Osteoblast (primary cell): ENCODE data around the gene PMEL. TPM values are rescaled to one million over a fixed set of nuclear protein-coding genes. Genes with fewer than 3 reads are reported as not detected.
A peak's percentile ranks its signal among the peaks of the same experiment; 100 is the strongest.

Experiments
- DNase-seq: peaks from one replicate; pipeline ENCODE4 v3.0.0; 2011; ENCODE audit warnings: low spot score, mixed read lengths; ENCODE audit not compliant: insufficient read length; ENCODE audit errors: missing footprints
- H2AFZ ChIP-seq: 2 replicates; pipeline ENCODE4 v1.6.0; 2011; ENCODE audit warnings: mild to moderate bottlenecking, low read length
- H3K27ac ChIP-seq: 2 replicates; pipeline ENCODE4 v1.5.1; 2011; ENCODE audit warnings: mild to moderate bottlenecking, low read depth, low read length, moderate library complexity
- H3K27me3 ChIP-seq: 2 replicates; pipeline ENCODE4 v1.6.0; 2012; ENCODE audit warnings: mild to moderate bottlenecking, control low read depth, inconsistent platforms, low read length, moderate library complexity; ENCODE audit not compliant: insufficient read depth
- H3K36me3 ChIP-seq: 2 replicates; pipeline ENCODE4 v1.5.1; 2011; ENCODE audit warnings: mild to moderate bottlenecking, low read length, control low read depth, moderate library complexity; ENCODE audit not compliant: insufficient read depth
- H3K4me1 ChIP-seq: 2 replicates; pipeline ENCODE4 v1.5.1; 2011; ENCODE audit warnings: mild to moderate bottlenecking, low read length, control low read depth, moderate library complexity; ENCODE audit not compliant: insufficient read depth
- H3K4me2 ChIP-seq: 2 replicates; pipeline ENCODE4 v1.6.0; 2011; ENCODE audit warnings: mild to moderate bottlenecking, low read length; ENCODE audit not compliant: insufficient read depth
- H3K4me3 ChIP-seq: fragments of 200-600 bp; sonication (generic); 3 replicates; pipeline ENCODE4 v1.5.1; 2012; ENCODE audit warnings: mild to moderate bottlenecking, low read length, inconsistent platforms; ENCODE audit not compliant: insufficient read depth
- H3K79me2 ChIP-seq: 2 replicates; pipeline ENCODE4 v1.6.0; 2012; ENCODE audit warnings: mild to moderate bottlenecking, low read length, control low read depth, inconsistent platforms; ENCODE audit not compliant: insufficient read depth
- H3K9me3 ChIP-seq: 2 replicates; pipeline ENCODE4 v1.5.1; 2011; ENCODE audit warnings: low read depth, low read length, control low read depth
- H4K20me1 ChIP-seq: 2 replicates; pipeline ENCODE4 v1.6.0; 2012; ENCODE audit warnings: mild to moderate bottlenecking, low read length, control low read depth; ENCODE audit not compliant: insufficient read depth
- total RNA-seq: library from RNA; depleted of rRNA; stranded (reverse); fragments of >200 nt; gene quantifications from 2 replicates; pipeline ENCODE4 v1.2.3, GENCODE V29; 2012
- TF ChIP-seq, protein P1 (sequence below): IDR thresholded peaks from 2 replicates; pipeline ENCODE4 v1.5.1; 2011; ENCODE audit warnings: mild to moderate bottlenecking, low read depth, low read length, moderate library complexity; ENCODE audit errors: extremely low read depth

PMEL gene
- total RNA-seq, 1 donor, result 0.72 TPM

DNA sequence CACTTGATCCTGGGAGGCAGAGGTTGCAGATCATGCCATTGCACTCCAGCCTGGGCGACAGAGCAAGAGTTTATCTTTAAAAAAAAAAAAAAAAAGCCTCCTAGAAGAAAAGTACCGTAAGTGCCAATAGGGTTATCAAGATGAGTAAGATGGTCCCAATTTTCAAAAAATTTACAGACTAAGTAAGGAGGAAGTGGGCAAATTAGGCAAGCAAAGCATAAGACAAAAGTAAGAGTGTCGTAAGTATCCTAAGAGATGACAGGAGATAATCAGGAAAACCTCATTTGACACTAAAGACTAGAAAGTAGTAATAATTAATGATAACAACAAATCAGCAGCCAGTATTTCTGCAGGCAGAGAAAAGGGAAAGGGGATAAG is 50.4 kb downstream of the PMEL start:
- no peak for DNase-seq
- Histone ChIP-seq H2AFZ (no peak overlapping the region), H3K79me2 (peaks cover 68% of the 10 kb centered on the region), H3K27me3 (no peaks in the 10 kb centered on the region), H3K4me1 (no peaks in the 10 kb centered on the region), H3K4me2 (no peak overlapping the region), H3K36me3 (peaks cover 5% of the 10 kb centered on the region), H3K4me3 (no peak overlapping the region), H4K20me1 (peaks cover 18% of the 10 kb centered on the region), H3K27ac (no peak overlapping the region), H3K9me3 (no peaks in the 10 kb centered on the region)
- TF ChIP-seq, protein P1, sequence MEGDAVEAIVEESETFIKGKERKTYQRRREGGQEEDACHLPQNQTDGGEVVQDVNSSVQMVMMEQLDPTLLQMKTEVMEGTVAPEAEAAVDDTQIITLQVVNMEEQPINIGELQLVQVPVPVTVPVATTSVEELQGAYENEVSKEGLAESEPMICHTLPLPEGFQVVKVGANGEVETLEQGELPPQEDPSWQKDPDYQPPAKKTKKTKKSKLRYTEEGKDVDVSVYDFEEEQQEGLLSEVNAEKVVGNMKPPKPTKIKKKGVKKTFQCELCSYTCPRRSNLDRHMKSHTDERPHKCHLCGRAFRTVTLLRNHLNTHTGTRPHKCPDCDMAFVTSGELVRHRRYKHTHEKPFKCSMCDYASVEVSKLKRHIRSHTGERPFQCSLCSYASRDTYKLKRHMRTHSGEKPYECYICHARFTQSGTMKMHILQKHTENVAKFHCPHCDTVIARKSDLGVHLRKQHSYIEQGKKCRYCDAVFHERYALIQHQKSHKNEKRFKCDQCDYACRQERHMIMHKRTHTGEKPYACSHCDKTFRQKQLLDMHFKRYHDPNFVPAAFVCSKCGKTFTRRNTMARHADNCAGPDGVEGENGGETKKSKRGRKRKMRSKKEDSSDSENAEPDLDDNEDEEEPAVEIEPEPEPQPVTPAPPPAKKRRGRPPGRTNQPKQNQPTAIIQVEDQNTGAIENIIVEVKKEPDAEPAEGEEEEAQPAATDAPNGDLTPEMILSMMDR, result no peak

DNA sequence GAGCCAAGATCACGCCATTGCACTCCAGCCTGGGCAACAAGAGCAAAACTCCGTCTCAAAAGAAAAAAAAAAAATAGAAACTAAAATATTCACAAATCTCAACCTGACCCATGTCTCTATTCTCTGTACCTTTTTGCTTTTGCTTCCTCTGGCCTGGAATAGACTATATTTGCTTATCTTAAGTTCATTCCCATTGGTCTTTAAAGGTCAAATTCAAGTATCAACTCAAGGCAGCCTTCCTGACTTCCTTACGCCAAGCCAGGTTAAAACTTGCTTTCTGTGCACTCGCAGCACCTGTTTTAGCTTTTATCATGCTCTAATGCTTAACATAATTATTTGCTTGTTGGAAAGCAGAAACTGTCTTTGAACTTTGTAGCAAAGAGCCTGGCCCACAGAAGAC is 52.9 kb downstream of the PMEL start:
- no peak overlapping the region for H3K4me3 ChIP-seq
- H3K27ac ChIP-seq, result no peak overlapping the region
- no peaks in the 10 kb centered on the region for H3K9me3 ChIP-seq
- peaks cover 5% of the 10 kb centered on the region for H3K36me3 ChIP-seq
- no peak overlapping the region for H2AFZ ChIP-seq
- no peak overlapping the region for H3K4me2 ChIP-seq
- peaks cover 18% of the 10 kb centered on the region for H4K20me1 ChIP-seq
- TF ChIP-seq, protein P1, result no peak
- peaks cover 47% of the 10 kb centered on the region for H3K79me2 ChIP-seq
- H3K4me1 ChIP-seq, result peaks cover 10% of the 10 kb centered on the region
- no peak for DNase-seq
- H3K27me3 ChIP-seq, result no peaks in the 10 kb centered on the region

DNA sequence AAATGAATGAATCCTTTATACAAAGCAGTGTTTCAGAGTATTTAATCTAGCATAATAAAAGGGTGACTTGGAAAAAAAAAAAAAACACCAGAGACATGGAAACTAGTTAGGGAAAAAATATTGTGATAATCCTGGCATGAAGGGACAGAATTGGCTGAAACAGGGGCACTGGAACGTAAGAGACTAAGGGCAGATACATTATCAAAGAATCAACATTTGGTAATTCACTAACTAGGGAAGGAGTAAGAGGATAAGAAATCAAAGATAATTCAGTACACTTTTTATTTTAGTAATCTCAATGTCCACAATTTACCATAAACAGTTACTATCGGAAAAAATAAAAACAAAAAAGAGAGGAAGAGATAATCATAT is 56.3 kb downstream of the PMEL start:
- H3K27me3 ChIP-seq, result no peaks in the 10 kb centered on the region
- peak overlapping the region; percentile 62 for H3K27ac ChIP-seq
- no peaks in the 10 kb centered on the region for H3K9me3 ChIP-seq
- H3K4me2 ChIP-seq, result no peak overlapping the region
- H3K4me3 ChIP-seq, result no peak overlapping the region
- no peak for DNase-seq
- TF ChIP-seq, protein P1, result no peak
- peaks cover 19% of the 10 kb centered on the region for H3K79me2 ChIP-seq
- H3K36me3 ChIP-seq, result peaks cover 5% of the 10 kb centered on the region
- H3K4me1 ChIP-seq, result peaks cover 14% of the 10 kb centered on the region
- H2AFZ ChIP-seq, result no peak overlapping the region
- peaks cover 4% of the 10 kb centered on the region for H4K20me1 ChIP-seq

DNA sequence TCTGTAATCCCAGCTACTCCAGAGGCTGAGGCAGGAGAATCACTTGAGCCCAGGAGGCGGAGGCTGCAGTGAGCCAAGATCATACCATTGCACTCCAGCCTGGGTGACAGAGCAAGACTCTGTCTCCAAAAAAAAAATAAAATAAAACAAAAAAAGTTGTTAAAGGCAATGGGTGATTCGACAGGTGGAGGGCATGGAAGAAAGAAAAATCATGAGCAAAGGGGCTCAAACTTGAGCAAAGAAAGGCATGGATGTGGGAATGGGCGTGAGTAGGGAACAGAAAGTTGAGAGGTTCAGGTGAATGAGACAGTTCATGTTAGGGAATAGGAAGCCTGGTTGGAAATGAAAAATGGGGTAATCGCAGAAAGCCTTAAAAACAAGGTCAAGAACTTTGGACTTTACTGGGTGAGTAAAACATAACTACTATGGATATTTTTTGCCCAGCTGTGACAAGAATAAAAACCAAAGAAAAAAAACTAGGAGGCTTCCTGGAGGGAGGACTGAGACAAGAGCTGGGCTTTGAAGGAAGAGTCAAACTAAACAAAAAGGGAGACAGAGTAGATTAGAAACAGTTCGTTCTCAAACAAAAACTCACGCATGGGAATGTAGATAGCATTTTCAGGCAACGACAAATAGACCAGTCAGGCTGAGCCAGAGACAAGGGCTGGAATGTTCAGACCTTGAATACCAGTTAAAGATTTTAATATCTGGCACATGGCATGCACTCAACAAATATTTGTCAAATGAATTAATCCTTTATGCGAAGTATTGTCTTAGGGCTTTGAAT is 56.9 kb downstream of the PMEL start:
- Histone ChIP-seq H3K27me3 (no peaks in the 10 kb centered on the region), H3K4me1 (peaks cover 14% of the 10 kb centered on the region), H3K36me3 (peaks cover 5% of the 10 kb centered on the region), H3K4me3 (no peak overlapping the region), H2AFZ (no peak overlapping the region), H3K4me2 (peak overlapping the region; percentile 27), H3K79me2 (peaks cover 13% of the 10 kb centered on the region), H4K20me1 (peaks cover under 1% of the 10 kb centered on the region), H3K9me3 (no peaks in the 10 kb centered on the region), H3K27ac (peak overlapping the region; percentile 62)
- peak; percentile 64 for DNase-seq
- TF ChIP-seq, protein P1, result no peak
